OCI-LY3 (cell line): ENCODE data around the gene EDRF1.

Experiments used
- H2AFZ ChIP-seq: fragments of 200-600, 300-600 bp; shearing (Covaris generic); 2 replicates; pipeline ENCODE4 v1.6.0; 2014; ENCODE audit warnings: antibody characterized with exemption, low read depth, low read length
- H3K27ac ChIP-seq: fragments of 200-600, 300-600 bp; sonication (generic); 2 replicates; pipeline ENCODE4 v1.5.1; 2014; ENCODE audit warnings: mild to moderate bottlenecking, low read length, moderate library complexity, mixed read lengths
- H3K27me3 ChIP-seq: fragments of 200-600, 300-600 bp; sonication (generic); 2 replicates; pipeline ENCODE4 v1.6.1; 2014; ENCODE audit warnings: low read depth, low read length, mixed read lengths
- H3K36me3 ChIP-seq: fragments of 200-600, 300-600 bp; sonication (generic); replicated peaks from 2 replicates; pipeline ENCODE3; 2014; ENCODE audit warnings: low read depth, low read length, mixed read lengths
- H3K4me1 ChIP-seq: fragments of 300-600, 200-600 bp; sonication (generic); 2 replicates; pipeline ENCODE4 v1.6.1; 2014; ENCODE audit warnings: low read length, mixed read lengths
- H3K4me2 ChIP-seq: fragments of 200-600, 300-600 bp; sonication (generic); 2 replicates; pipeline ENCODE4 v1.6.1; 2014; ENCODE audit warnings: low read length, mixed read lengths
- H3K4me3 ChIP-seq: fragments of 300-600, 200-600 bp; sonication (generic); 2 replicates; pipeline ENCODE4 v1.5.1; 2014; ENCODE audit warnings: antibody characterized with exemption, mild to moderate bottlenecking, low read length, moderate library complexity
- H3K79me2 ChIP-seq: fragments of 300-600, 200-600 bp; shearing (Covaris generic); 2 replicates; pipeline ENCODE4 v1.6.1; 2014; ENCODE audit warnings: mild to moderate bottlenecking, low read length, mixed read lengths
- H3K9ac ChIP-seq: fragments of 300-600, 200-600 bp; shearing (Covaris generic); 2 replicates; pipeline ENCODE4 v1.6.0; 2014; ENCODE audit warnings: mild to moderate bottlenecking, low read length, moderate library complexity
- H3K9me3 ChIP-seq: fragments of 200-600, 300-600 bp; shearing (Covaris generic); 2 replicates; pipeline ENCODE4 v1.6.1; 2014; ENCODE audit warnings: low read length, mixed read lengths; ENCODE audit not compliant: insufficient read depth
- H4K20me1 ChIP-seq: fragments of 200-600, 300-600 bp; sonication (generic); 2 replicates; pipeline ENCODE4 v1.6.1; 2016; ENCODE audit warnings: low read length, mixed read lengths; ENCODE audit not compliant: insufficient read depth
- CTCF ChIP-seq: fragments of 200-600, 300-600 bp; sonication (generic); IDR thresholded peaks from 2 replicates; pipeline ENCODE4 v1.5.1; 2014; ENCODE audit warnings: antibody characterized with exemption, low read length, low read depth
- EZH2phosphoT487 ChIP-seq: fragments of 200-600 bp; shearing (Covaris generic); IDR thresholded peaks from 2 replicates; pipeline ENCODE4 v1.6.1; 2018; ENCODE audit warnings: antibody characterized with exemption, mixed run types, low read depth

EDRF1 gene

GRCh38 chr10:125765835-125766234 is 46.3 kb downstream of the EDRF1 start:
- peaks cover 20% of the 10 kb centered on the region for H3K36me3 ChIP-seq
- no peaks in the 10 kb centered on the region for H3K9me3 ChIP-seq
- no peaks in the 10 kb centered on the region for H4K20me1 ChIP-seq
- TF ChIP-seq EZH2phosphoT487 (no peak), CTCF (no peak)
- no peaks in the 10 kb centered on the region for H3K4me1 ChIP-seq
- H3K4me2 ChIP-seq: no peak overlapping the region
- no peaks in the 10 kb centered on the region for H3K27me3 ChIP-seq
- no peak overlapping the region for H3K9ac ChIP-seq
- no peaks in the 10 kb centered on the region for H3K79me2 ChIP-seq
- H3K27ac ChIP-seq: no peak overlapping the region
- no peak overlapping the region for H2AFZ ChIP-seq
- no peak overlapping the region for H3K4me3 ChIP-seq

GRCh38 chr10:125766511-125766910 is 47.0 kb downstream of the EDRF1 start:
- Histone ChIP-seq H4K20me1 (no peaks in the 10 kb centered on the region), H3K27me3 (no peaks in the 10 kb centered on the region), H3K9ac (no peak overlapping the region), H3K79me2 (no peaks in the 10 kb centered on the region), H3K36me3 (peaks cover 18% of the 10 kb centered on the region), H2AFZ (no peak overlapping the region), H3K4me1 (no peaks in the 10 kb centered on the region), H3K9me3 (no peaks in the 10 kb centered on the region), H3K4me3 (no peak overlapping the region), H3K4me2 (no peak overlapping the region), H3K27ac (no peak overlapping the region)
- TF ChIP-seq EZH2phosphoT487: no peak
- TF ChIP-seq CTCF: no peak

GRCh38 chr10:125768219-125768855 is 48.8 kb downstream of the EDRF1 start:
- H3K9me3 ChIP-seq: no peaks in the 10 kb centered on the region
- no peaks in the 10 kb centered on the region for H3K4me1 ChIP-seq
- H3K27me3 ChIP-seq: no peaks in the 10 kb centered on the region
- no peak overlapping the region for H3K27ac ChIP-seq
- no peaks in the 10 kb centered on the region for H4K20me1 ChIP-seq
- no peak for TF ChIP-seq EZH2phosphoT487
- no peak for TF ChIP-seq CTCF
- peaks cover 13% of the 10 kb centered on the region for H3K36me3 ChIP-seq
- H3K4me3 ChIP-seq: no peak overlapping the region
- H3K79me2 ChIP-seq: no peaks in the 10 kb centered on the region
- no peak overlapping the region for H3K9ac ChIP-seq
- H2AFZ ChIP-seq: no peak overlapping the region
- no peak overlapping the region for H3K4me2 ChIP-seq

GRCh38 chr10:125769175-125769574 is 49.7 kb downstream of the EDRF1 start:
- Histone ChIP-seq H3K4me1 (no peaks in the 10 kb centered on the region), H3K79me2 (no peaks in the 10 kb centered on the region), H3K27me3 (no peaks in the 10 kb centered on the region), H4K20me1 (no peaks in the 10 kb centered on the region), H3K4me3 (no peak overlapping the region), H3K36me3 (peaks cover 6% of the 10 kb centered on the region), H3K27ac (no peak overlapping the region), H3K9ac (no peak overlapping the region), H2AFZ (no peak overlapping the region), H3K9me3 (no peaks in the 10 kb centered on the region), H3K4me2 (no peak overlapping the region)
- TF ChIP-seq EZH2phosphoT487 (no peak), CTCF (no peak)
